H54 (cell line): ENCODE results near the gene NDUFV1.
"Not testable (repeated sequence)": the region's sequence is repeated elsewhere in the genome, so short reads cannot be mapped to it uniquely, and the experiment has no call there.

Experiments used
- DNase-seq: peaks from one replicate; pipeline ENCODE4 v3.0.0; 2011; ENCODE audit warnings: low spot score, mixed read lengths; ENCODE audit not compliant: insufficient read length
- FAIRE-seq: peaks from 3 replicates; lab custom pipeline; 2011; peaks lifted over from hg19 to GRCh38; lab: Jason Lieb, UNC
- POLR2A ChIP-seq: IDR thresholded peaks from 2 replicates; pipeline ENCODE4 v1.6.1; 2011; ENCODE audit warnings: low read depth, mild to moderate bottlenecking, low read length

NDUFV1 gene

GRCh38 chr11:67581469-67581868 lies 25.3 kb upstream of the NDUFV1 start:
- FAIRE-seq (no peak), DNase-seq (no peak)
- no peak for TF ChIP-seq POLR2A

- DNase-seq (no peak), FAIRE-seq (no peak)
- TF ChIP-seq POLR2A: no peak
Measured at GRCh38 chr11:67582011-67582410, 24.7 kb upstream of the NDUFV1 start.

- DNase-seq: no peak
- peak; percentile 98 for TF ChIP-seq POLR2A
- no peak for FAIRE-seq
Measured at GRCh38 chr11:67583247-67584204, 23.2 kb upstream of the NDUFV1 start, which contains the start of gene GSTP1. GSTP1 (plus strand) TSS chr11:67583812; CDS start chr11:67583844, 32 bp downstream.

- FAIRE-seq (no peak), DNase-seq (no peak)
- no peak for TF ChIP-seq POLR2A
Measured at GRCh38 chr11:67584205-67584880, 22.4 kb upstream of the NDUFV1 start.

- no peak for TF ChIP-seq POLR2A
- DNase-seq (no peak), FAIRE-seq (no peak)
Measured at GRCh38 chr11:67584881-67585873, 21.6 kb upstream of the NDUFV1 start.

- no peak for DNase-seq
Measured at GRCh38 chr11:67585911-67586310, 20.8 kb upstream of the NDUFV1 start.

GRCh38 chr11:67586568-67587250 lies 20.0 kb upstream of the NDUFV1 start:
- FAIRE-seq (no peak), DNase-seq (no peak)
- TF ChIP-seq POLR2A: no peak

More at GRCh38 chr11:67585911-67586310, 20.8 kb upstream of the NDUFV1 start:
- no peak for TF ChIP-seq POLR2A
- FAIRE-seq: no peak

GRCh38 chr11:67588136-67588503 lies 18.6 kb upstream of the NDUFV1 start:
- FAIRE-seq (no peak), DNase-seq (no peak)
- TF ChIP-seq POLR2A: no peak

GRCh38 chr11:67588899-67589415 lies 17.8 kb upstream of the NDUFV1 start:
- not testable (repeated sequence) for FAIRE-seq, DNase-seq

- no peak for FAIRE-seq
- no peak for TF ChIP-seq POLR2A
- no peak for DNase-seq
Measured at GRCh38 chr11:67592880-67593564, 13.7 kb upstream of the NDUFV1 start.

GRCh38 chr11:67593565-67593905 lies 13.2 kb upstream of the NDUFV1 start:
- FAIRE-seq (no peak), DNase-seq (no peak)
- TF ChIP-seq POLR2A: no peak

GRCh38 chr11:67594480-67594879 lies 12.3 kb upstream of the NDUFV1 start:
- FAIRE-seq: no peak
- no peak for TF ChIP-seq POLR2A

More at GRCh38 chr11:67594480-67594879, 12.3 kb upstream of the NDUFV1 start:
- DNase-seq: no peak
